RWPE2 (cell line): ENCODE data around the gene FANCC.

Experiments
- ATAC-seq: fragments of 200-7000 bp; cut with Tn5 transposase; 3 replicates; pipeline ENCODE4 v1.9.1; 2021; ENCODE audit warnings: low read depth
- DNase-seq: peaks from one replicate; pipeline ENCODE4 v3.0.0-alpha.2; 2020; ENCODE audit warnings: low spot score
- H3K27ac ChIP-seq: fragments of 450-650 bp; 2 replicates; pipeline ENCODE4 v1.5.1; 2017; ENCODE audit warnings: mild to moderate bottlenecking; ENCODE audit not compliant: poor library complexity, severe bottlenecking
- H3K27me3 ChIP-seq: fragments of 250-450 bp; sonication (Bioruptor Pico); 2 replicates; pipeline ENCODE4 v1.5.1; 2021; ENCODE audit warnings: mild to moderate bottlenecking, moderate library complexity; ENCODE audit not compliant: insufficient read depth, poor library complexity, severe bottlenecking
- H3K36me3 ChIP-seq: fragments of 250-450 bp; sonication (Bioruptor Pico); 2 replicates; pipeline ENCODE4 v1.5.1; 2020; ENCODE audit warnings: low read depth, mild to moderate bottlenecking, moderate library complexity
- H3K4me1 ChIP-seq: fragments of 250-450 bp; sonication (Bioruptor Pico); 2 replicates; pipeline ENCODE4 v1.5.1; 2021; ENCODE audit warnings: mild to moderate bottlenecking, moderate library complexity; ENCODE audit not compliant: insufficient read depth, poor library complexity, severe bottlenecking
- H3K4me3 ChIP-seq: fragments of 250-450 bp; sonication (Bioruptor Pico); 2 replicates; pipeline ENCODE4 v1.5.1; 2021; ENCODE audit warnings: mild to moderate bottlenecking, moderate library complexity; ENCODE audit not compliant: severe bottlenecking
- H3K9me3 ChIP-seq: fragments of 250-450 bp; sonication (Bioruptor Pico); 2 replicates; pipeline ENCODE4 v1.5.1; 2021; ENCODE audit warnings: mild to moderate bottlenecking, moderate library complexity; ENCODE audit not compliant: severe bottlenecking
- CTCF ChIP-seq: fragments of 450-650 bp; IDR thresholded peaks from one replicate; pipeline ENCODE4 v1.5.1; 2017; ENCODE audit warnings: mild to moderate bottlenecking, moderate library complexity; ENCODE audit not compliant: poor library complexity, severe bottlenecking

Gene FANCC

GRCh38 chr9:95175523-95175922 lies 142.0 kb downstream of the FANCC start:
- H3K27ac ChIP-seq, result no peak overlapping the region
- TF ChIP-seq CTCF, result no peak
- no peaks in the 10 kb centered on the region for H3K27me3 ChIP-seq
- no peak for DNase-seq
- ATAC-seq, result no peak
- peaks cover 12% of the 10 kb centered on the region for H3K4me1 ChIP-seq
- no peaks in the 10 kb centered on the region for H3K36me3 ChIP-seq
- H3K4me3 ChIP-seq, result no peak overlapping the region
- no peaks in the 10 kb centered on the region for H3K9me3 ChIP-seq

- ATAC-seq, result no peak
- Histone ChIP-seq H3K36me3 (peaks cover 7% of the 10 kb centered on the region; the same call in 1 of the 2 replicates), H3K9me3 (no peaks in the 10 kb centered on the region), H3K4me3 (no peak overlapping the region), H3K27me3 (no peaks in the 10 kb centered on the region), H3K27ac (no peak overlapping the region), H3K4me1 (peaks cover 14% of the 10 kb centered on the region)
- no peak for DNase-seq
- TF ChIP-seq CTCF, result no peak
These were observed 143.5 kb downstream of the FANCC start for GRCh38 chr9:95174038-95174437.

GRCh38 chr9:95171596-95171995 lies 145.9 kb downstream of the FANCC start:
- Histone ChIP-seq H3K9me3 (no peaks in the 10 kb centered on the region), H3K4me3 (no peak overlapping the region), H3K27me3 (no peaks in the 10 kb centered on the region), H3K36me3 (peaks cover 22% of the 10 kb centered on the region), H3K27ac (peak overlapping the region; percentile 7), H3K4me1 (peaks cover 14% of the 10 kb centered on the region)
- TF ChIP-seq CTCF, result no peak
- DNase-seq (no peak), ATAC-seq (no peak)

GRCh38 chr9:95171001-95171400 lies 146.5 kb downstream of the FANCC start:
- Histone ChIP-seq H3K4me3 (no peak overlapping the region), H3K36me3 (peaks cover 26% of the 10 kb centered on the region), H3K27ac (peak overlapping the region; percentile 7), H3K9me3 (no peaks in the 10 kb centered on the region), H3K4me1 (peaks cover 14% of the 10 kb centered on the region), H3K27me3 (no peaks in the 10 kb centered on the region)
- TF ChIP-seq CTCF, result no peak
- ATAC-seq (peak; percentile 69; the same call in 2 of the 3 replicates), DNase-seq (no peak)

GRCh38 chr9:95167998-95168397 lies 149.5 kb downstream of the FANCC start:
- DNase-seq (no peak), ATAC-seq (peak; percentile 67; the same call in 2 of the 3 replicates)
- Histone ChIP-seq H3K4me1 (peaks cover 14% of the 10 kb centered on the region), H3K4me3 (no peak overlapping the region), H3K36me3 (peaks cover 31% of the 10 kb centered on the region), H3K9me3 (no peaks in the 10 kb centered on the region), H3K27ac (no peak overlapping the region), H3K27me3 (no peaks in the 10 kb centered on the region)
- peak; percentile 83 for TF ChIP-seq CTCF
